OCI-LY7 (cell line): Measurements from ENCODE around the gene KIF21B. TPM values are rescaled to one million over a fixed set of nuclear protein-coding genes. Genes with fewer than 3 reads are reported as not detected.

ENCODE experiments used
- BruUV-seq: library from RNA; stranded (reverse); fragments of 400-500 nt; replicated peaks from 2 replicates; lab custom pipeline; 2021; lab: Mats Ljungman, UMichigan
- CTCF ChIA-PET: fragments of 300-600 bp; sonication (Branson Sonifier 250); formaldehyde crosslinking; loops from one replicate; lab custom pipeline; 2022; ENCODE audit warnings: antibody characterized with exemption; ENCODE audit not compliant: unreplicated experiment; lab: Charles Lee
- POLR2A ChIA-PET: fragments of 300-600 bp; sonication (Branson Sonifier 250); formaldehyde crosslinking; loops from one replicate; lab custom pipeline; 2022; ENCODE audit warnings: antibody characterized with exemption; lab: Charles Lee
- DNase-seq: peaks from one replicate; pipeline ENCODE4 v3.0.0-alpha.2; 2015; ENCODE audit warnings: low spot score
- H2AFZ ChIP-seq: fragments of 200-600 bp; sonication (generic), shearing (Covaris generic); 2 replicates; pipeline ENCODE4 v1.6.1; 2014; ENCODE audit warnings: mild to moderate bottlenecking, antibody characterized with exemption, low read length, moderate library complexity
- H3K27ac ChIP-seq: fragments of 200-600 bp; sonication (generic); 2 replicates; pipeline ENCODE4 v1.5.1; 2014; ENCODE audit warnings: mixed run types, low read depth, mild to moderate bottlenecking, moderate library complexity, low read length, inconsistent platforms; ENCODE audit not compliant: poor library complexity, severe bottlenecking
- H3K36me3 ChIP-seq: fragments of 200-600 bp; sonication (generic); 2 replicates; pipeline ENCODE4 v1.6.1; 2014; ENCODE audit warnings: mild to moderate bottlenecking, antibody characterized with exemption, low read length, moderate library complexity, mixed read lengths; ENCODE audit not compliant: insufficient read depth
- H3K4me1 ChIP-seq: fragments of 200-600 bp; sonication (generic); 2 replicates; pipeline ENCODE4 v1.5.1; 2014; ENCODE audit warnings: mild to moderate bottlenecking, low read length; ENCODE audit not compliant: insufficient read depth, poor library complexity, severe bottlenecking
- H3K4me2 ChIP-seq: fragments of 200-600 bp; sonication (generic); 2 replicates; pipeline ENCODE4 v1.6.1; 2014; ENCODE audit warnings: mild to moderate bottlenecking, low read length
- H3K4me3 ChIP-seq: fragments of 200-600 bp; sonication (generic); 2 replicates; pipeline ENCODE4 v1.5.1; 2014; ENCODE audit warnings: mild to moderate bottlenecking, low read depth, low read length; ENCODE audit not compliant: poor library complexity, severe bottlenecking
- H3K79me2 ChIP-seq: fragments of 200-600 bp; sonication (generic); 2 replicates; pipeline ENCODE4 v1.6.1; 2016; ENCODE audit warnings: low read depth, mild to moderate bottlenecking, low read length, moderate library complexity, mixed read lengths; ENCODE audit not compliant: insufficient read depth
- H3K9me2 ChIP-seq: fragments of 200-600 bp; sonication (generic); 2 replicates; pipeline ENCODE4 v1.6.1; 2016; ENCODE audit warnings: mild to moderate bottlenecking, low read length, mixed read lengths; ENCODE audit not compliant: insufficient read depth
- H3K9me3 ChIP-seq: fragments of 200-600 bp; sonication (generic); 2 replicates; pipeline ENCODE4 v1.6.1; 2014; ENCODE audit warnings: mild to moderate bottlenecking, mixed run types, low read length, mixed read lengths
- H4K20me1 ChIP-seq: fragments of 200-600 bp; sonication (generic); 2 replicates; pipeline ENCODE4 v1.6.1; 2014; ENCODE audit warnings: mild to moderate bottlenecking, antibody characterized with exemption, low read length, moderate library complexity, mixed read lengths; ENCODE audit not compliant: insufficient read depth
- EZH2phosphoT487 ChIP-seq: fragments of 200-600 bp; sonication (generic); IDR thresholded peaks from 2 replicates; pipeline ENCODE4 v1.6.1; 2018; ENCODE audit warnings: low read depth, borderline replicate concordance, mild to moderate bottlenecking, mixed run types, antibody characterized with exemption, low read length, moderate library complexity, mixed read lengths
- intact Hi-C: fragments of 100-400 bp; cut with micrococcal nuclease; formaldehyde crosslinking; loops from one replicate; pipeline ENCODE4 v1.10.0; 2022; ENCODE audit not compliant: unreplicated experiment
- total RNA-seq, 2 experiments: library from RNA; depleted of rRNA in 1 of 2; stranded (reverse); fragments of >200 nt in 1 of 2; shearing (Covaris generic) in 1 of 2; gene quantifications; 2 replicates each; pipeline ENCODE4 v1.2.3, GENCODE V29; 2014 to 2022
- TF ChIP-seq, protein P1 (sequence below): fragments of 200-600 bp; sonication (generic); conservative IDR thresholded peaks from 2 replicates; pipeline ENCODE4 v1.5.1; 2014; ENCODE audit warnings: mild to moderate bottlenecking, antibody characterized with exemption, low read length, moderate library complexity, mixed read lengths

KIF21B gene
- total RNA-seq, 2 experiments from 2014 or later = 30.5 to 65.7 TPM

DNA sequence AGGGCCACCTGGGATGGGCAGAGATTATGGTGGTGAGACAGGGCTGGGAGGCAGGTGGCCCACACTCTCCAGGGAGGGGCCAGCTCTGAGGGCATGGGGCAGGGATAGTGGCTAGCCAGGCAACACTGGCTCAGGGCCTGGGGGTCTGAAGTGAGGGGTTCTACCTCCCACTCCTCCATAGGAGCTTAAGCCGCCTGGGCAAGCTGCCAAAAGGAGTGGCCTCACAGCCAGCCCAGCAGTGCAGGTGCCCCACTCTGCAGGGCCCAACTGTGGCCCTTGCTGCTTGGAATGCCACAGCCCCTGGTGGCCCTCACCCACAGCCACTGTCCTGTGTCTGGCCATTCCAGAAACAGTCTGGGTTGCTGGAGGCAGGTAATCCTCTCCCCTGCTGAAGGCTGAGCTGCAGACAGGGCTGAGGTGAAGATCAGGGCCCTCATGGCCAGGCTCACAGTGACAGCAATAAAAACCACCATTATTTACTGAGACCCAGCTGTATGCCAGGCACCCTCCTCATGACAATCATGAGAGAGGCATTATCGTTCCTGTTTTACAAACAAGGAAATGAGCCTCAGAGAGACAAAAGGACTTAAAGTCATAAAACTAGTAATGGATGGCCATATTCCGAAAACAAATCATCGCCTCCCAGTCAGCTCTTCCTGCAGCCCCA lies 31.0 kb downstream of the KIF21B start:
- H3K9me3 ChIP-seq = no peaks in the 10 kb centered on the region
- H3K4me1 ChIP-seq = no peaks in the 10 kb centered on the region
- intact Hi-C loops = no loop called here
- ChIA-PET CTCF (no interaction called here), POLR2A (no interaction called here)
- TF ChIP-seq, protein P1, sequence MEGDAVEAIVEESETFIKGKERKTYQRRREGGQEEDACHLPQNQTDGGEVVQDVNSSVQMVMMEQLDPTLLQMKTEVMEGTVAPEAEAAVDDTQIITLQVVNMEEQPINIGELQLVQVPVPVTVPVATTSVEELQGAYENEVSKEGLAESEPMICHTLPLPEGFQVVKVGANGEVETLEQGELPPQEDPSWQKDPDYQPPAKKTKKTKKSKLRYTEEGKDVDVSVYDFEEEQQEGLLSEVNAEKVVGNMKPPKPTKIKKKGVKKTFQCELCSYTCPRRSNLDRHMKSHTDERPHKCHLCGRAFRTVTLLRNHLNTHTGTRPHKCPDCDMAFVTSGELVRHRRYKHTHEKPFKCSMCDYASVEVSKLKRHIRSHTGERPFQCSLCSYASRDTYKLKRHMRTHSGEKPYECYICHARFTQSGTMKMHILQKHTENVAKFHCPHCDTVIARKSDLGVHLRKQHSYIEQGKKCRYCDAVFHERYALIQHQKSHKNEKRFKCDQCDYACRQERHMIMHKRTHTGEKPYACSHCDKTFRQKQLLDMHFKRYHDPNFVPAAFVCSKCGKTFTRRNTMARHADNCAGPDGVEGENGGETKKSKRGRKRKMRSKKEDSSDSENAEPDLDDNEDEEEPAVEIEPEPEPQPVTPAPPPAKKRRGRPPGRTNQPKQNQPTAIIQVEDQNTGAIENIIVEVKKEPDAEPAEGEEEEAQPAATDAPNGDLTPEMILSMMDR = no peak
- no peak for TF ChIP-seq EZH2phosphoT487
- no peak for DNase-seq
- H4K20me1 ChIP-seq = no peaks in the 10 kb centered on the region
- H3K4me3 ChIP-seq = no peak overlapping the region
- no TSS peak for BruUV-seq
- H3K36me3 ChIP-seq = peaks cover 71% of the 10 kb centered on the region
- no peaks in the 10 kb centered on the region for H3K9me2 ChIP-seq
- H3K79me2 ChIP-seq = no peaks in the 10 kb centered on the region
- no peak overlapping the region for H3K27ac ChIP-seq
- H3K4me2 ChIP-seq = no peak overlapping the region
- no peak overlapping the region for H2AFZ ChIP-seq

DNA sequence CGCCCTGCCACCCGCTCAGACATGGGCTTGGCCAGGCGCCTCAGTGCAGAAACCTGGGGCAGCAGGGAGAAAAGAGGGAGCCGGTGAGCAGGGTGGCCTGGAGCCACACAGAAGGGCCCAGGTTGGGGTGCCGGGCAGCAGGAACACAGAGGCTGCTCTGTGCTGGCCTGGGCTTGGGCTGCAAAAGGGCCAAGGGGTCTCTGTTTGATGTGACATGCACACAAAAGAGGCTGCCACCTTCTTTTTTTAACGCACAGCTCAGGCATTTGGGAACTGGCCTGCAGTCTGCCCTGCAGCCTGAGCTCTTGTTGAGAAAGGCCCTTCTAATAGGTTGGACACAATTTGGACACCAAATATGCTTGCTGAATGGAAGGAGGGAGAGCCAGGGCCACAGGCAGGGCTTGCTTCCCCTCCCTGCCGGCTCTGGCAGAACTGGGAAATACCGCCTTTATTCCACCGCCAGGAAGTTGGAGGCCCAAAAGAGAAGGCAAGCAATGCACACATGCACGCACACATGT lies 32.4 kb downstream of the KIF21B start:
- CTCF ChIA-PET = no interaction called here
- no TSS peak for BruUV-seq
- TF ChIP-seq EZH2phosphoT487 = no peak
- TF ChIP-seq, protein P1 = no peak
- Histone ChIP-seq H3K4me1 (no peaks in the 10 kb centered on the region), H3K4me3 (no peak overlapping the region), H4K20me1 (no peaks in the 10 kb centered on the region), H3K4me2 (no peak overlapping the region), H3K36me3 (peaks cover 72% of the 10 kb centered on the region), H3K27ac (no peak overlapping the region), H3K79me2 (no peaks in the 10 kb centered on the region), H3K9me3 (no peaks in the 10 kb centered on the region), H2AFZ (no peak overlapping the region), H3K9me2 (no peaks in the 10 kb centered on the region)
- no peak for DNase-seq
- POLR2A ChIA-PET = no interaction called here
- intact Hi-C loops = no loop called here

DNA sequence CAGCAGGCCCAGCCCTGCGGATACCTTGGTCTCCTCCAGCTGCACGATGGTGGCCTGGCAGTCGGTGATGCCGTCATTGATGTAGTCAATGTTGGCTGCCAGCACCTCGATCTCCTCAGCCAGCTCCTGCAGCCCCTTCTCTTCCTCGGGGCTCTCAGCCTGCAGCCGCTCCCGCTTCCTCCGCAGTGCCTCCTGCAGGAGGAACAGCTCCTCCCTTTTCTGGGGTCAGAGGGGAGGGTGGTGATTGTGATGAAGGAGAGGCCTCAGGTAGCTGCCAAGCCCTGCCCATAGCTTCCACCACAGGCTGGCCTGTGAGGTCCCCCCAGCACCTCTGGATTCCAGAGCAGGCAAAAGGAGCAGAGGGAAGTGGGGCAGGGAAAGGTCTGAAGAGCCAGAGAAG lies 33.4 kb downstream of the KIF21B start:
- H3K9me3 ChIP-seq = no peaks in the 10 kb centered on the region
- no peaks in the 10 kb centered on the region for H3K9me2 ChIP-seq
- H2AFZ ChIP-seq = no peak overlapping the region
- no peaks in the 10 kb centered on the region for H4K20me1 ChIP-seq
- H3K27ac ChIP-seq = no peak overlapping the region
- DNase-seq = no peak
- no peak overlapping the region for H3K4me2 ChIP-seq
- TSS peak; percentile 80 for BruUV-seq
- H3K4me1 ChIP-seq = no peaks in the 10 kb centered on the region
- ChIA-PET CTCF (no interaction called here), POLR2A (interaction anchor here (0.5 kb wide), 1 partner anchor 73 kb away, joined by 3 read pairs; no protein-coding TSS in a partner anchor)
- no peaks in the 10 kb centered on the region for H3K79me2 ChIP-seq
- TF ChIP-seq, protein P1 = no peak
- no peak for TF ChIP-seq EZH2phosphoT487
- peaks cover 68% of the 10 kb centered on the region for H3K36me3 ChIP-seq
- intact Hi-C loops = no loop called here
- no peak overlapping the region for H3K4me3 ChIP-seq
